B cell (primary cell): ENCODE data around the gene FRMPD4. TPM values are rescaled to one million over a fixed set of nuclear protein-coding genes. Genes with fewer than 3 reads are reported as not detected.

Source experiments
- ATAC-seq: fragments of 200-7000 bp; cut with Tn5 transposase; one replicate; pipeline ENCODE4 v1.10.0; 2021; ENCODE audit warnings: low read depth, mild to moderate bottlenecking, moderate number of reproducible peaks, moderate library complexity
- CTCF ChIA-PET: fragments of 350-600 bp; sonication (Branson Sonifier 250); formaldehyde crosslinking; loops from one replicate; lab custom pipeline; 2021; ENCODE audit warnings: antibody characterized with exemption, inconsistent platforms; lab: Charles Lee
- POLR2A ChIA-PET: fragments of 350-600 bp; sonication (Branson Sonifier 250); formaldehyde crosslinking; loops from one replicate; lab custom pipeline; 2021; ENCODE audit warnings: antibody characterized with exemption; lab: Charles Lee
- DNase-seq: peaks from one replicate; pipeline ENCODE4 v3.0.0; 2013
- H2AFZ ChIP-seq: 2 replicates; pipeline ENCODE4 v1.6.1; 2012; ENCODE audit warnings: mild to moderate bottlenecking, low read depth, low read length; ENCODE audit not compliant: insufficient read depth, poor library complexity, severe bottlenecking
- H3K27ac ChIP-seq, 2 donors: 1 replicate in 1 of 2; 2 replicates in 1 of 2; pipeline ENCODE4 v1.5.1; 2012 to 2013; ENCODE audit warnings: low read length in 2 of 2, mild to moderate bottlenecking in 2 of 2, moderate library complexity in 1 of 2
- H3K27me3 ChIP-seq, 4 experiments: fragments of 200-600 bp in 1 of 4; sonication (generic) in 1 of 4; replicated peaks in 1 of 4; 1 replicate in 2 of 4; 2 replicates in 2 of 4; pipeline versions ENCODE4 v1.6.1 to v1.7.0; 2013 to 2016; ENCODE audit warnings: low read length in 3 of 4, mild to moderate bottlenecking in 2 of 4, mixed read lengths in 1 of 4, moderate library complexity in 1 of 4; ENCODE audit not compliant: insufficient read depth in 4 of 4, control insufficient read depth in 3 of 4; ENCODE audit errors: control extremely low read depth in 1 of 4
- H3K36me3 ChIP-seq, 2 experiments: replicated peaks in 1 of 2; 1 replicate in 1 of 2; 2 replicates in 1 of 2; pipeline versions ENCODE4 v1.6.1 to v1.7.1; 2013; ENCODE audit warnings: low read length in 1 of 2; ENCODE audit not compliant: insufficient read depth in 2 of 2, control insufficient read depth in 1 of 2; ENCODE audit errors: control extremely low read depth in 1 of 2, extremely low read depth in 1 of 2
- H3K4me1 ChIP-seq, 2 donors: fragments of 200-600 bp in 1 of 2; sonication (generic) in 1 of 2; 1 replicate in 1 of 2; 2 replicates in 1 of 2; pipeline versions ENCODE4 v1.5.1 to v1.6.1; 2013 to 2017; ENCODE audit warnings: low read length in 2 of 2; ENCODE audit not compliant: control insufficient read depth in 2 of 2, insufficient read depth in 2 of 2
- H3K4me2 ChIP-seq: replicated peaks from 2 replicates; pipeline ENCODE3; 2012; ENCODE audit warnings: mild to moderate bottlenecking, low read depth, low read length; ENCODE audit not compliant: poor library complexity, severe bottlenecking
- H3K4me3 ChIP-seq, 5 experiments: fragments of 200-600 bp in 1 of 5; sonication (generic) in 1 of 5; 1 replicate in 3 of 5; 2 replicates in 2 of 5; pipeline versions ENCODE4 v1.5.1 to v1.7.0; 2011 to 2016; ENCODE audit warnings: low read length in 4 of 5, mild to moderate bottlenecking in 4 of 5, low read depth in 2 of 5, control low read depth in 1 of 5, moderate library complexity in 1 of 5; ENCODE audit not compliant: insufficient read depth in 1 of 5; ENCODE audit errors: control extremely low read depth in 1 of 5, extremely low read depth in 1 of 5
- H3K79me2 ChIP-seq: fragments of 200-600 bp; sonication (generic); one replicate; pipeline ENCODE4 v1.6.0; 2016; ENCODE audit warnings: low read length; ENCODE audit not compliant: control insufficient read depth, insufficient read depth
- H3K9ac ChIP-seq: fragments of 200-600 bp; sonication (generic); 2 replicates; pipeline ENCODE4 v1.6.1; 2017; ENCODE audit warnings: mild to moderate bottlenecking, low read length, moderate library complexity
- H3K9me3 ChIP-seq, 3 donors: one replicate each; pipeline versions ENCODE4 v1.6.1 to v1.7.1; 2013; ENCODE audit warnings: low read length in 2 of 3; ENCODE audit not compliant: control insufficient read depth in 2 of 3, insufficient read depth in 1 of 3; ENCODE audit errors: control extremely low read depth in 1 of 3
- H4K20me1 ChIP-seq: 2 replicates; pipeline ENCODE4 v1.6.0; 2012; ENCODE audit warnings: mild to moderate bottlenecking, low read length; ENCODE audit not compliant: insufficient read depth, control insufficient read depth, poor library complexity, severe bottlenecking
- H3K27ac Mint-ChIP-seq: one replicate; pipeline ENCODE4 v1.8.0; 2021; ENCODE audit warnings: mixed read lengths
- H3K27me3 Mint-ChIP-seq: one replicate; pipeline ENCODE4 v1.8.0; 2021; ENCODE audit warnings: mixed read lengths
- H3K4me1 Mint-ChIP-seq: one replicate; pipeline ENCODE4 v1.8.0; 2021; ENCODE audit warnings: mixed read lengths
- H3K4me3 Mint-ChIP-seq: one replicate; pipeline ENCODE4 v1.8.0; 2021; ENCODE audit warnings: mixed read lengths
- H3K9me3 Mint-ChIP-seq: one replicate; pipeline ENCODE4 v1.8.0; 2022; ENCODE audit warnings: mixed read lengths; ENCODE audit not compliant: insufficient read depth
- EZH2 ChIP-seq: IDR thresholded peaks from 2 replicates; pipeline ENCODE4 v1.6.1; 2012; ENCODE audit warnings: borderline replicate concordance, low read depth, mild to moderate bottlenecking, moderate library complexity, low read length; ENCODE audit not compliant: insufficient read depth, poor library complexity, severe bottlenecking
- WGBS: methylation state at CpG from one replicate; pipeline ENCODE4 v1.1.5; 2013; ENCODE audit warnings: missing lambda C conversion rate; ENCODE audit not compliant: insufficient coverage; 5-methylcytosine and 5-hydroxymethylcytosine counted together
- intact Hi-C: fragments of 100-400 bp; cut with micrococcal nuclease; formaldehyde crosslinking; loops from one replicate; pipeline ENCODE4 v1.10.0; 2022
- polyA plus RNA-seq: library from polyadenylated mRNA; depleted of rRNA; stranded (reverse); fragments of >200 nt; gene quantifications from 2 replicates; pipeline ENCODE4 v1.2.3, GENCODE V29; 2012
- total RNA-seq, 2 donors: library from RNA; stranded (reverse); fragments of 120-200 nt in 1 of 2; gene quantifications; 1 replicate in 1 of 2; 2 replicates in 1 of 2; pipeline versions ENCODE4 v1.2.3 to v1.2.4, GENCODE V29; 2013 to 2022
- TF ChIP-seq, protein P1 (sequence below): fragments of 200-600 bp; IDR thresholded peaks from one replicate; pipeline ENCODE4 v1.8.0; 2022; ENCODE audit warnings: antibody characterized with exemption, mild to moderate bottlenecking

The FRMPD4 gene
- total and polyA plus RNA-seq, 2 donors (not counting 1 experiment from before 2014, with no cell fraction given) = not detected

- WGBS = no CpG with 5 or more reads among the region's 3 CpGs
- DNase-seq = no peak
- Mint-ChIP-seq H3K9me3 (no peaks in the 10 kb centered on the region), H3K4me3 (no peak overlapping the region), H3K4me1 (no peaks in the 10 kb centered on the region), H3K27me3 (peaks cover 10% of the 10 kb centered on the region), H3K27ac (no peak overlapping the region)
- Histone ChIP-seq H3K4me2 (no peak overlapping the region), H4K20me1 (no peaks in the 10 kb centered on the region), H3K27ac (no peak overlapping the region), H3K79me2 (no peaks in the 10 kb centered on the region), H3K9me3 (no peaks in the 10 kb centered on the region), H3K4me1 (no peaks in the 10 kb centered on the region), H3K27me3 (no peaks in the 10 kb centered on the region), H3K4me3 (no peak overlapping the region), H2AFZ (no peak overlapping the region), H3K36me3 (no peaks in the 10 kb centered on the region), H3K9ac (no peak overlapping the region)
- ChIA-PET CTCF (no interaction called here), POLR2A (no interaction called here)
- no peak for TF ChIP-seq EZH2
- TF ChIP-seq, protein P1, sequence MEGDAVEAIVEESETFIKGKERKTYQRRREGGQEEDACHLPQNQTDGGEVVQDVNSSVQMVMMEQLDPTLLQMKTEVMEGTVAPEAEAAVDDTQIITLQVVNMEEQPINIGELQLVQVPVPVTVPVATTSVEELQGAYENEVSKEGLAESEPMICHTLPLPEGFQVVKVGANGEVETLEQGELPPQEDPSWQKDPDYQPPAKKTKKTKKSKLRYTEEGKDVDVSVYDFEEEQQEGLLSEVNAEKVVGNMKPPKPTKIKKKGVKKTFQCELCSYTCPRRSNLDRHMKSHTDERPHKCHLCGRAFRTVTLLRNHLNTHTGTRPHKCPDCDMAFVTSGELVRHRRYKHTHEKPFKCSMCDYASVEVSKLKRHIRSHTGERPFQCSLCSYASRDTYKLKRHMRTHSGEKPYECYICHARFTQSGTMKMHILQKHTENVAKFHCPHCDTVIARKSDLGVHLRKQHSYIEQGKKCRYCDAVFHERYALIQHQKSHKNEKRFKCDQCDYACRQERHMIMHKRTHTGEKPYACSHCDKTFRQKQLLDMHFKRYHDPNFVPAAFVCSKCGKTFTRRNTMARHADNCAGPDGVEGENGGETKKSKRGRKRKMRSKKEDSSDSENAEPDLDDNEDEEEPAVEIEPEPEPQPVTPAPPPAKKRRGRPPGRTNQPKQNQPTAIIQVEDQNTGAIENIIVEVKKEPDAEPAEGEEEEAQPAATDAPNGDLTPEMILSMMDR = no peak
- ATAC-seq = no peak
- intact Hi-C loops = no loop called here
These were observed 442.3 kb downstream of the FRMPD4 start for GRCh38 chrX:12580548-12580947.

DNA sequence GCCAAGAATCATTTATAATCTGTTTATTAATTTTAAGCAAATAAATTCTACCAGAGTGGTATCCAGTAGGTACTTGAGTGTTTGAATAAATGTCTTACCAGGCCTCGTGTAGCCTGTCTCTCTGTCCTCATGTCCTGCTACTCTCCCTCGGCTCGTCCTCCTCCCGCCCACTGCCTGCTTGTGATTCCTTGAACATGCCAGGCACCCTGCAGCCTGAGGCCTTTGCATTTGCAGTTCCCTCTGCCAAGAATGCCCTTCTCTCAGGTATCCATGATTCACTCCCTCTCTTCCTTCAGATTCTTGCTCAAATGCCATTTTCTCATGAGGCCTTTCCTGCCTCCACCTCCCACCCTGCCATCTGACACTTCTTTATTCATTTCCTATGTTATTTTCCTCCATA is 443.3 kb downstream of the FRMPD4 start:
- H3K9ac ChIP-seq = no peak overlapping the region
- H2AFZ ChIP-seq = no peak overlapping the region
- 100% methylated on average over 3 of the region's 4 CpGs for WGBS
- no peak overlapping the region for H3K27ac ChIP-seq
- no peak overlapping the region for H3K4me2 ChIP-seq
- no peak for TF ChIP-seq EZH2
- TF ChIP-seq, protein P1 = no peak
- H3K4me1 Mint-ChIP-seq = no peaks in the 10 kb centered on the region
- no peaks in the 10 kb centered on the region for H3K9me3 ChIP-seq
- POLR2A ChIA-PET = no interaction called here
- H3K27me3 Mint-ChIP-seq = peaks cover 10% of the 10 kb centered on the region
- H3K79me2 ChIP-seq = no peaks in the 10 kb centered on the region
- no peak for ATAC-seq
- no peak overlapping the region for H3K27ac Mint-ChIP-seq
- intact Hi-C loops = no loop called here
- DNase-seq = no peak
- H3K4me3 Mint-ChIP-seq = no peak overlapping the region
- H3K27me3 ChIP-seq = no peaks in the 10 kb centered on the region
- no peaks in the 10 kb centered on the region for H4K20me1 ChIP-seq
- H3K36me3 ChIP-seq = no peaks in the 10 kb centered on the region
- CTCF ChIA-PET = no interaction called here
- no peak overlapping the region for H3K4me3 ChIP-seq
- no peaks in the 10 kb centered on the region for H3K4me1 ChIP-seq
- no peaks in the 10 kb centered on the region for H3K9me3 Mint-ChIP-seq
